GM20000 (cell line): Measurements from ENCODE around the gene PITPNM1.

Source experiments
- DNase-seq: peaks from one replicate; pipeline ENCODE4 v3.0.0; 2012; ENCODE audit warnings: low spot score
- CTCF ChIP-seq: IDR thresholded peaks from 2 replicates; pipeline ENCODE4 v1.5.1; 2012; ENCODE audit warnings: mild to moderate bottlenecking, control low read depth; ENCODE audit errors: extremely low read depth, missing control alignments

The PITPNM1 gene

GRCh38 chr11:67464411-67465188 is 40.6 kb downstream of the PITPNM1 start:
- peak; percentile 96 for DNase-seq

GRCh38 chr11:67463680-67464410 is 41.3 kb downstream of the PITPNM1 start:
- TF ChIP-seq CTCF, result no peak
- no peak for DNase-seq

More at GRCh38 chr11:67464411-67465188, 40.6 kb downstream of the PITPNM1 start:
- no peak for TF ChIP-seq CTCF

GRCh38 chr11:67463186-67463585 is 42.0 kb downstream of the PITPNM1 start:
- no peak for DNase-seq

GRCh38 chr11:67458266-67458665 is 46.9 kb downstream of the PITPNM1 start:
- TF ChIP-seq CTCF, result no peak
- no peak for DNase-seq

More at GRCh38 chr11:67463186-67463585, 42.0 kb downstream of the PITPNM1 start:
- no peak for TF ChIP-seq CTCF

- no peak for DNase-seq
- no peak for TF ChIP-seq CTCF
These were observed 47.7 kb downstream of the PITPNM1 start for GRCh38 chr11:67457453-67457852.

- no peak for TF ChIP-seq CTCF
- no peak for DNase-seq
These were observed 49.0 kb downstream of the PITPNM1 start for GRCh38 chr11:67456068-67456705.

- no peak for DNase-seq
- no peak for TF ChIP-seq CTCF
These were observed 50.1 kb downstream of the PITPNM1 start, which contains the start of gene CABP4 for GRCh38 chr11:67455054-67455453. Gene CABP4 (plus strand): TSS chr11:67455354. CDS start chr11:67455424, 70 bp downstream.
